HL-60 (cell line): ENCODE results near the gene CHMP4A.

Experiments used
- CTCF ChIP-seq: IDR thresholded peaks from one replicate; pipeline ENCODE4 v1.5.1; 2011; ENCODE audit warnings: low read length, control low read depth, inconsistent platforms; ENCODE audit not compliant: insufficient read depth
- SPI1 ChIP-seq: IDR thresholded peaks from 2 replicates; pipeline ENCODE4 v1.6.1; 2012; ENCODE audit warnings: low read depth, mild to moderate bottlenecking, borderline replicate concordance

- TF ChIP-seq CTCF (no peak), SPI1 (peak; percentile 18; the same call in 1 of the 2 replicates)
These were observed 30.1 kb upstream of the CHMP4A start for GRCh38 chr14:24243336-24243836.
